Osteocyte (in vitro differentiated cells): ENCODE data around the gene TTC21A. TPM values are rescaled to one million over a fixed set of nuclear protein-coding genes. Genes with fewer than 3 reads are reported as not detected.

Experiments
- DNase-seq: peaks from one replicate; pipeline ENCODE4 v3.0.0; 2021; ENCODE audit warnings: mixed read lengths; ENCODE audit not compliant: unreplicated experiment; ENCODE audit errors: extremely low spot score
- H3K27ac Mint-ChIP-seq: one replicate; pipeline ENCODE4 v1.8.0; 2021; ENCODE audit warnings: mild to moderate bottlenecking, mixed read lengths; ENCODE audit not compliant: unreplicated experiment
- H3K27me3 Mint-ChIP-seq: one replicate; pipeline ENCODE4 v1.8.0; 2021; ENCODE audit warnings: mixed read lengths; ENCODE audit not compliant: unreplicated experiment
- H3K36me3 Mint-ChIP-seq: one replicate; pipeline ENCODE4 v1.8.0; 2021; ENCODE audit warnings: mixed read lengths; ENCODE audit not compliant: unreplicated experiment
- H3K4me1 Mint-ChIP-seq: one replicate; pipeline ENCODE4 v1.8.0; 2021; ENCODE audit warnings: mixed read lengths; ENCODE audit not compliant: unreplicated experiment
- H3K4me3 Mint-ChIP-seq: one replicate; pipeline ENCODE4 v1.8.0; 2021; ENCODE audit warnings: mild to moderate bottlenecking, moderate library complexity, mixed read lengths; ENCODE audit not compliant: unreplicated experiment
- H3K9me3 Mint-ChIP-seq: one replicate; pipeline ENCODE4 v1.8.0; 2021; ENCODE audit warnings: mixed read lengths; ENCODE audit not compliant: unreplicated experiment
- total RNA-seq: library from RNA; stranded (reverse); gene quantifications from 2 replicates; pipeline ENCODE4 v1.2.1, GENCODE V29; 2021
- TF ChIP-seq, protein P1 (sequence below): fragments of 200-600 bp; sonication (generic); IDR thresholded peaks from 2 replicates; pipeline ENCODE4 v1.5.0; 2021; ENCODE audit warnings: antibody characterized with exemption, mild to moderate bottlenecking, moderate library complexity

Gene TTC21A
- total RNA-seq, 1 donor from 2014 or later = 10.3 TPM

- TF ChIP-seq, protein P1, sequence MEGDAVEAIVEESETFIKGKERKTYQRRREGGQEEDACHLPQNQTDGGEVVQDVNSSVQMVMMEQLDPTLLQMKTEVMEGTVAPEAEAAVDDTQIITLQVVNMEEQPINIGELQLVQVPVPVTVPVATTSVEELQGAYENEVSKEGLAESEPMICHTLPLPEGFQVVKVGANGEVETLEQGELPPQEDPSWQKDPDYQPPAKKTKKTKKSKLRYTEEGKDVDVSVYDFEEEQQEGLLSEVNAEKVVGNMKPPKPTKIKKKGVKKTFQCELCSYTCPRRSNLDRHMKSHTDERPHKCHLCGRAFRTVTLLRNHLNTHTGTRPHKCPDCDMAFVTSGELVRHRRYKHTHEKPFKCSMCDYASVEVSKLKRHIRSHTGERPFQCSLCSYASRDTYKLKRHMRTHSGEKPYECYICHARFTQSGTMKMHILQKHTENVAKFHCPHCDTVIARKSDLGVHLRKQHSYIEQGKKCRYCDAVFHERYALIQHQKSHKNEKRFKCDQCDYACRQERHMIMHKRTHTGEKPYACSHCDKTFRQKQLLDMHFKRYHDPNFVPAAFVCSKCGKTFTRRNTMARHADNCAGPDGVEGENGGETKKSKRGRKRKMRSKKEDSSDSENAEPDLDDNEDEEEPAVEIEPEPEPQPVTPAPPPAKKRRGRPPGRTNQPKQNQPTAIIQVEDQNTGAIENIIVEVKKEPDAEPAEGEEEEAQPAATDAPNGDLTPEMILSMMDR = no peak
- peaks cover 23% of the 10 kb centered on the region for H3K4me1 Mint-ChIP-seq
- H3K9me3 Mint-ChIP-seq = no peaks in the 10 kb centered on the region
- peak overlapping the region; percentile 56 for H3K4me3 Mint-ChIP-seq
- no peak for DNase-seq
- peak overlapping the region; percentile 15 for H3K27ac Mint-ChIP-seq
- peaks cover 3% of the 10 kb centered on the region for H3K27me3 Mint-ChIP-seq
- no peaks in the 10 kb centered on the region for H3K36me3 Mint-ChIP-seq
Observed at GRCh38 chr3:39181408-39182335, 74.2 kb downstream of the TTC21A start.

GRCh38 chr3:39183211-39184080 lies 76.0 kb downstream of the TTC21A start:
- Mint-ChIP-seq H3K4me3 (no peak overlapping the region), H3K9me3 (no peaks in the 10 kb centered on the region), H3K4me1 (peaks cover 15% of the 10 kb centered on the region), H3K27me3 (peaks cover 3% of the 10 kb centered on the region), H3K27ac (no peak overlapping the region), H3K36me3 (no peaks in the 10 kb centered on the region)
- no peak for DNase-seq
- TF ChIP-seq, protein P1 = no peak

DNA sequence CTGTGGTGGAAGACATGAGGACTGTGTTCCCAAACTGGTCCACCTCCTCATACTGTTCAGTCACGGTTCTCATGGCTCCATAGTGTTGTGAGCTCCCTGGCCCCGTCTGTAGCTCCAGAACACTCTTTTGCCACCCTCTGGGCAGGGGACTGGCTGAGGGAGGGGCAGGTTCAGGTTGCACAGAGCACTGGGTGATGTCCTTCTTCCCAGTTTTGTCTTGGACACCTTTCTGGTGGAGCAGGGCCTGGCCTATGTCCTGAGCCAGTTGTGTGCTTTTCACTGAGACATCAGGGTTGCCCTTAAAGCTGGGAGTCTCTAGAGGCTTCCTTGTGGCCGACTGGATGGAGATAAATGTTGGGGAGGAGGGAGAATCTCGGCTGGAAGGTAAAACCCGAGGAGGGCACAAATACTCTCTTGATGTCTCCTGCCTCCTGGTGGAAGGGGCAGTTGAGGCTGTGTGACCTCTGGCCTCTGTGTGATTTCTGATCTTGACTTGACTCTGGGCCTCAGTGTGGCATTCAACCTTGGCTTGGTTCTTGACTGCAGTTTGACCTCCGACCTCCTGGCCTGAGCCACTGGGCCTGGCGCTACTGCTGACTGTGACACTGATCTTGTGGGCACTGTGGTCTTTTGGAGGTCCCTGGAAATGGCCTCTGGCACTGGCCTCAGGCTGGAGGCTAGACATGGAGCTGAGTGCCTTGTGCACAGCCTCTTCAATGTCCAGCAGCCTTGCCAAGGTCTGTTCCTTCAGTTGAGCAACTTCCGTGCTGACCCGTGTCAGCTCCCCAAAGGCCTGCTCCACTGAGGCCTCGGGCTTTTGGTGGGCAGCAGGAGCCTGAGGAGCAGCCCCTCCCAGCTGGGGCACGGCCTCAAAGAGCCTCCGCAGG lies 76.8 kb downstream of the TTC21A start:
- H3K9me3 Mint-ChIP-seq = no peaks in the 10 kb centered on the region
- H3K36me3 Mint-ChIP-seq = no peaks in the 10 kb centered on the region
- peaks cover 3% of the 10 kb centered on the region for H3K27me3 Mint-ChIP-seq
- H3K4me1 Mint-ChIP-seq = peaks cover 11% of the 10 kb centered on the region
- no peak overlapping the region for H3K27ac Mint-ChIP-seq
- TF ChIP-seq, protein P1 = no peak
- no peak for DNase-seq
- H3K4me3 Mint-ChIP-seq = no peak overlapping the region

DNA sequence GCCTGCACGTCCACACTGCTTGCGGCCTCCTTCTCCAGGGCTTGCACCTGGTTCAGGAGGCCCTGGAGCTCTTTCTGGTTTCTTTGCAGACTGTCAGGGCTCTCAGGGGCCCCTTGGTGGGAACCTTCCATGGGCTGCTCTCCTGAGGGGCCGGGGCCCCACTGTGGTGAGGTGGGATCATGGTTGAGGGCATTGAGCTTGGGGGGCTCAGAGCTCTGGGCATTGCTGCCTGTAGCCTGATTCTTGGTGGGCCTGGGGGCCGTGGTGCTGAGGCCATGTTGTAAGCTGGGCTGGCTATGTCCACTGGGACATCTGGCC lies 77.4 kb downstream of the TTC21A start:
- H3K9me3 Mint-ChIP-seq = no peaks in the 10 kb centered on the region
- H3K27ac Mint-ChIP-seq = no peak overlapping the region
- no peak for DNase-seq
- H3K4me1 Mint-ChIP-seq = peaks cover 11% of the 10 kb centered on the region
- no peak overlapping the region for H3K4me3 Mint-ChIP-seq
- TF ChIP-seq, protein P1 = no peak
- no peaks in the 10 kb centered on the region for H3K36me3 Mint-ChIP-seq
- H3K27me3 Mint-ChIP-seq = peaks cover 3% of the 10 kb centered on the region
